CD4-positive, alpha-beta T cell (primary cell): ENCODE results near the gene CNPY3. TPM values are rescaled to one million over a fixed set of nuclear protein-coding genes. Genes with fewer than 3 reads are reported as not detected.

ENCODE experiments used
- ATAC-seq: fragments of 200-7000 bp; cut with Tn5 transposase; one replicate; pipeline ENCODE4 v1.10.0; 2022; ENCODE audit warnings: mild to moderate bottlenecking; ENCODE audit not compliant: poor library complexity
- CTCF ChIA-PET: fragments of 350-600 bp; sonication (Branson Sonifier 250); formaldehyde crosslinking; loops from one replicate; lab custom pipeline; 2021; ENCODE audit warnings: antibody characterized with exemption, inconsistent platforms; lab: Charles Lee
- POLR2A ChIA-PET: fragments of 350-600 bp; sonication (Branson Sonifier 250); formaldehyde crosslinking; loops from one replicate; lab custom pipeline; 2021; ENCODE audit warnings: antibody characterized with exemption, inconsistent platforms; lab: Charles Lee
- DNase-seq, 14 experiments: peaks; one replicate each; pipeline ENCODE4 v3.0.0-alpha.2; 2013 to 2020; ENCODE audit warnings: mixed read lengths in 2 of 14
- H3K27ac ChIP-seq, 2 donors: one replicate each; pipeline versions ENCODE4 v1.5.1 to v1.7.0; 2013; ENCODE audit warnings: low read length in 2 of 2, low read depth in 1 of 2, mild to moderate bottlenecking in 1 of 2
- H3K27me3 ChIP-seq, 2 experiments: 1 replicate in 1 of 2; 2 replicates in 1 of 2; pipeline versions ENCODE4 v1.6.1 to v1.7.0; 2013; ENCODE audit warnings: low read length in 2 of 2, control low read depth in 1 of 2, mild to moderate bottlenecking in 1 of 2, moderate library complexity in 1 of 2; ENCODE audit not compliant: insufficient read depth in 2 of 2, control insufficient read depth in 1 of 2
- H3K36me3 ChIP-seq: one replicate; pipeline ENCODE4 v1.6.1; 2013; ENCODE audit warnings: low read length, control low read depth; ENCODE audit not compliant: insufficient read depth
- H3K4me1 ChIP-seq: one replicate; pipeline ENCODE4 v1.6.1; 2013; ENCODE audit warnings: low read length, control low read depth; ENCODE audit not compliant: insufficient read depth
- H3K4me3 ChIP-seq: one replicate; pipeline ENCODE4 v1.5.1; 2013; ENCODE audit warnings: mild to moderate bottlenecking, low read length, moderate library complexity
- H3K9me3 ChIP-seq, 2 experiments: 1 replicate in 1 of 2; 2 replicates in 1 of 2; pipeline versions ENCODE4 v1.6.1 to v1.7.0; 2013; ENCODE audit warnings: low read length in 2 of 2, mild to moderate bottlenecking in 2 of 2, control low read depth in 1 of 2, moderate library complexity in 1 of 2; ENCODE audit not compliant: control insufficient read depth in 1 of 2, insufficient read depth in 1 of 2
- H3K27ac Mint-ChIP-seq: one replicate; pipeline ENCODE4 v1.8.0; 2020; ENCODE audit warnings: mixed read lengths
- H3K27me3 Mint-ChIP-seq: one replicate; pipeline ENCODE4 v1.8.0; 2021; ENCODE audit warnings: mixed read lengths
- H3K36me3 Mint-ChIP-seq: one replicate; pipeline ENCODE4 v1.8.0; 2021; ENCODE audit warnings: low read depth, mixed read lengths
- H3K4me1 Mint-ChIP-seq: one replicate; pipeline ENCODE4 v1.8.0; 2021; ENCODE audit warnings: low read depth, mixed read lengths
- H3K4me3 Mint-ChIP-seq: one replicate; pipeline ENCODE4 v1.8.0; 2020; ENCODE audit warnings: mild to moderate bottlenecking, mixed read lengths
- H3K9me3 Mint-ChIP-seq: one replicate; pipeline ENCODE4 v1.8.0; 2020; ENCODE audit warnings: mixed read lengths
- CTCF ChIP-seq: fragments of 200-600 bp; IDR thresholded peaks from one replicate; pipeline ENCODE4 v1.8.0; 2022; ENCODE audit warnings: antibody characterized with exemption, mild to moderate bottlenecking
- intact Hi-C, 2 experiments: fragments of 100-400 bp; cut with DNase I in 1 of 2; cut with micrococcal nuclease in 1 of 2; formaldehyde crosslinking; loops; one replicate each; pipeline versions ENCODE4 v1.15.1 to v1.9.0; 2023 to 2025; cut with DNase I, micrococcal nuclease
- total RNA-seq, 174 experiments: library from RNA in 2 of 174; stranded (reverse) in 2 of 174; gene quantifications; one replicate each; pipeline ENCODE4 v1.2.3 and lab custom pipeline; 2021 to 2026

CNPY3 gene
- total RNA-seq, 2 experiments from 2014 or later = 41.2 to 43.8 TPM

DNA sequence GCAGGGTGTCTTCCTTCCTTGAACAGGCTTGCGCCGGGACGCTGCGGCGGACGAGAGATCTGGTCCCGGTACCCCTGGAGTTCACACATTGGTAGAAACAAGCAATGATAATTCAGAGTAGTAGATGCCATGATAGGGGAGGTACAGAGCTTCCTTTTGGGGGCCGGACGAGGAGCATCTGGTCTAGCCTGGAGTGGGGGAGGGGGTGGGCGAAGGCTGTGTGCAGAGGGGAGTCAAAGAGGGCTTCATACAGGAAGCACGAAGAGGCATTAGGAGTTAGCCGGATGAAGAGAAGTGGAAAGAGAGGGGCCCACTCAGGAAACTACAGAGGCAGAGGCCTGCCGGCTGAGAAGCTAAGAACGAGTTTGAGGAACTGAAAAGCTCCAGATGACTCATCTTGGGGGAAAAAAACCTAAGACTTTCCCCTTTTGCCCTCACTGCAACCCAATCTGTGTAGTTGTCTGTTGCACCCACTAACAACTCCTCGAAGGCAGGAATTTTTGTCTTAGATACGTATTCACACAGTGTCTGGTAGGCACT, 611 bp downstream of the CNPY3 start:
- Histone ChIP-seq H3K27ac (peak overlapping the region; percentile 88 to 96), H3K4me3 (peak overlapping the region; percentile 79), H3K27me3 (no peaks in the 10 kb centered on the region), H3K9me3 (no peaks in the 10 kb centered on the region), H3K4me1 (peaks cover 59% of the 10 kb centered on the region), H3K36me3 (peaks cover 23% of the 10 kb centered on the region)
- Mint-ChIP-seq H3K4me1 (peaks cover 53% of the 10 kb centered on the region), H3K27ac (peak overlapping the region; percentile 99), H3K4me3 (peak overlapping the region; percentile 99), H3K9me3 (no peaks in the 10 kb centered on the region), H3K36me3 (peaks cover 50% of the 10 kb centered on the region), H3K27me3 (no peaks in the 10 kb centered on the region)
- no peak for TF ChIP-seq CTCF
- intact Hi-C loops = loop anchor here (1.0 to 5.0 kb wide), 8 partner anchors 48 to 587 kb away; partner anchors contain the start of genes PEX6 (in 2 of the 2), SRF (in 2 of the 2), CUL7 (in 1 of the 2) and KLC4 (in 1 of the 2)
- POLR2A ChIA-PET = interaction anchor here (0.6 to 4.0 kb wide), 55 partner anchors 8 to 1143 kb away, joined by 3 to 135 read pairs (median 6); partner anchors contain the start of genes ABCC10, BICRAL, CUL7 and CUL9
- peak; percentile 35 for ATAC-seq
- peak in 12 of 14 experiments; percentile 24 to 85 (median 40) for DNase-seq
- CTCF ChIA-PET = interaction anchor here (0.8 to 1.7 kb wide), 5 partner anchors 49 to 214 kb away, joined by 3 to 4 read pairs (median 3); partner anchors contain the start of genes PEX6 and RPL7L1

DNA sequence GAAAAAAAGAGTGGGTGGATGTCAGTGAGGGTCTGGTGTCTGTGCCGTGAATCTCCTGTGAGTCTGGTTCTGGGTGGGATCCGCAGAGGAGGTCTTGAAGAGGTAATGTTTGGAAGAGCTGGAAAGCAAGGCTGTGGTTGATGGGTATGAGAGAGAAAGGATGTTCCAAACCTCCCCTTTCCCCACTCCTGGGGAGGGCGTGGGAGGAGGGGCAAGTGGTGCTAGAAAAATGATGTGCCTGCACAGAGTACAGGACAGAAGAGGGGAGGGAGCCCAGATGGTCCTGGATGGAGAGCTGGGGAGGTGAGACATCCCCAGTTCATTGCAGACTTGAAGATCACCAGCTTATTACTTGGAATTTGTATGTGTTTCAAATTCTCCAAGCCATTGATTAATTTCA, 3.1 kb downstream of the CNPY3 start:
- Histone ChIP-seq H3K4me3 (peak overlapping the region; percentile 6), H3K36me3 (peaks cover 46% of the 10 kb centered on the region), H3K9me3 (no peaks in the 10 kb centered on the region), H3K27ac (peak overlapping the region; percentile 33 to 42), H3K27me3 (no peaks in the 10 kb centered on the region), H3K4me1 (peaks cover 69% of the 10 kb centered on the region)
- Mint-ChIP-seq H3K4me1 (peaks cover 57% of the 10 kb centered on the region), H3K27me3 (no peaks in the 10 kb centered on the region), H3K27ac (peak overlapping the region; percentile 99), H3K36me3 (peaks cover 75% of the 10 kb centered on the region), H3K9me3 (no peaks in the 10 kb centered on the region), H3K4me3 (peak overlapping the region; percentile 75)
- ATAC-seq (no peak), DNase-seq (no peak)
- ChIA-PET CTCF (no interaction called here), POLR2A (interaction anchor here (1.9 kb wide), 1 partner anchor 52 kb away, joined by 7 read pairs; the partner anchor contains the start of gene PPP2R5D)
- intact Hi-C loops = loop anchor here in 1 of 2 experiments (5.0 kb wide), 1 partner anchor 50 kb away; no protein-coding TSS in a partner anchor
- no peak for TF ChIP-seq CTCF

- peaks cover 62% of the 10 kb centered on the region for H3K4me1 Mint-ChIP-seq
- no peaks in the 10 kb centered on the region for H3K27me3 ChIP-seq
- H3K27me3 Mint-ChIP-seq = no peaks in the 10 kb centered on the region
- intact Hi-C loops = loop anchor here in 1 of 2 experiments (5.0 kb wide), 1 partner anchor 51 kb away; no protein-coding TSS in a partner anchor
- no peaks in the 10 kb centered on the region for H3K9me3 ChIP-seq
- H3K36me3 ChIP-seq = peaks cover 54% of the 10 kb centered on the region
- ATAC-seq = no peak
- peak overlapping the region; percentile 75 for H3K4me3 Mint-ChIP-seq
- H3K9me3 Mint-ChIP-seq = no peaks in the 10 kb centered on the region
- peaks cover 83% of the 10 kb centered on the region for H3K36me3 Mint-ChIP-seq
- peak overlapping the region; percentile 99 for H3K27ac Mint-ChIP-seq
- no peak overlapping the region for H3K4me3 ChIP-seq
- H3K4me1 ChIP-seq = peaks cover 66% of the 10 kb centered on the region
- ChIA-PET CTCF (no interaction called here), POLR2A (interaction anchor here (1.9 kb wide), 1 partner anchor 51 kb away, joined by 7 read pairs; the partner anchor contains the start of gene PPP2R5D)
- no peak overlapping the region for H3K27ac ChIP-seq
- peak in 1 of 14 experiments; percentile 31 for DNase-seq
- no peak for TF ChIP-seq CTCF
Observed at GRCh38 chr6:42933205-42933604, 3.9 kb downstream of the CNPY3 start.
